ENCODE results near the gene BACE2.

BACE2 gene

GRCh38 chr21:41148798-41149197, 19.2 kb upstream of the BACE2 start:
- DNase-seq (ENCODE audit: low spot score): no peak

GRCh38 chr21:41149199-41149598, 18.8 kb upstream of the BACE2 start:
- no peak for DNase-seq (ENCODE audit: low spot score)

- DNase-seq (ENCODE audit: low spot score): no peak
Measured at GRCh38 chr21:41152147-41152546, 15.8 kb upstream of the BACE2 start.

- no peak for DNase-seq (ENCODE audit: low spot score)
Measured at GRCh38 chr21:41153443-41153842, 14.5 kb upstream of the BACE2 start.

GRCh38 chr21:41156142-41156541, 11.8 kb upstream of the BACE2 start:
- no peak for DNase-seq (ENCODE audit: low spot score)

- no peak for DNase-seq (ENCODE audit: low spot score)
Measured at GRCh38 chr21:41158026-41158425, 9.9 kb upstream of the BACE2 start.

GRCh38 chr21:41160036-41160435, 7.9 kb upstream of the BACE2 start:
- no peak for DNase-seq (ENCODE audit: low spot score)

- no peak for DNase-seq (ENCODE audit: low spot score)
Measured at GRCh38 chr21:41161428-41161827, 6.5 kb upstream of the BACE2 start.

- DNase-seq (ENCODE audit: low spot score): no peak
Measured at GRCh38 chr21:41162096-41162495, 5.9 kb upstream of the BACE2 start.

- no peak for DNase-seq (ENCODE audit: low spot score)
Measured at GRCh38 chr21:41163091-41163490, 4.9 kb upstream of the BACE2 start.

- peak; percentile 9 for DNase-seq (ENCODE audit: low spot score)
Measured at GRCh38 chr21:41164052-41164451, 3.9 kb upstream of the BACE2 start.

GRCh38 chr21:41164981-41165655, 2.8 kb upstream of the BACE2 start:
- no peak for DNase-seq (ENCODE audit: low spot score)

GRCh38 chr21:41166884-41167283, 1.1 kb upstream of the BACE2 start:
- no peak for DNase-seq (ENCODE audit: low spot score)

- DNase-seq (ENCODE audit: low spot score): no peak
Measured at GRCh38 chr21:41168391-41169257, 664 bp downstream of the BACE2 start.

GRCh38 chr21:41169258-41169576, 1.3 kb downstream of the BACE2 start:
- DNase-seq (ENCODE audit: low spot score): no peak

GRCh38 chr21:41169701-41170100, 1.7 kb downstream of the BACE2 start:
- no peak for DNase-seq (ENCODE audit: low spot score)

- DNase-seq (ENCODE audit: low spot score): peak; percentile 57
Measured at GRCh38 chr21:41170442-41170841, 2.5 kb downstream of the BACE2 start.

- no peak for DNase-seq (ENCODE audit: low spot score)
Measured at GRCh38 chr21:41170859-41171609, 3.1 kb downstream of the BACE2 start.

- no peak for DNase-seq (ENCODE audit: low spot score)
Measured at GRCh38 chr21:41175080-41175479, 7.1 kb downstream of the BACE2 start.

GRCh38 chr21:41176846-41177245, 8.9 kb downstream of the BACE2 start:
- DNase-seq (ENCODE audit: low spot score): no peak

GRCh38 chr21:41180752-41181151, 12.8 kb downstream of the BACE2 start:
- no peak for DNase-seq (ENCODE audit: low spot score)

GRCh38 chr21:41182547-41182946, 14.6 kb downstream of the BACE2 start:
- no peak for DNase-seq (ENCODE audit: low spot score)

GRCh38 chr21:41183575-41183974, 15.6 kb downstream of the BACE2 start:
- DNase-seq (ENCODE audit: low spot score): no peak
